HG02678 (cell line): Measurements from ENCODE around the gene FAM222A.

Experiments
- ATAC-seq: cut with Tn5 transposase; IDR thresholded peaks from one replicate; pipeline ENCODE4 v1.9.1; 2021; ENCODE audit warnings: mild to moderate bottlenecking, moderate library complexity; ENCODE audit not compliant: unreplicated experiment

FAM222A gene

GRCh38 chr12:109816870-109817269 lies 103.2 kb downstream of the FAM222A start:
- ATAC-seq = no peak

GRCh38 chr12:109817627-109818231 lies 104.1 kb downstream of the FAM222A start:
- no peak for ATAC-seq

- no peak for ATAC-seq
Measured at GRCh38 chr12:109818253-109818652, 104.6 kb downstream of the FAM222A start.

- no peak for ATAC-seq
Measured at GRCh38 chr12:109818905-109819500, 105.4 kb downstream of the FAM222A start.
